ENCODE measurements around the gene ABCG1. TPM values are rescaled to one million over a fixed set of nuclear protein-coding genes. Genes with fewer than 3 reads are reported as not detected.

Gene ABCG1
- total and polyA plus RNA-seq, 4 donors: 1.6 to 9.7 (median 5.3) TPM

- Histone ChIP-seq H3K9me3 (ENCODE audit: control insufficient read depth in 4 of 4, low read length in 3 of 4) (no peaks in the 10 kb centered on the region), H3K36me3 (ENCODE audit: control insufficient read depth in 4 of 4, insufficient read depth in 3 of 4, low read depth in 1 of 4, low read length in 3 of 4) (no peaks in the 10 kb centered on the region), H3K4me1 (ENCODE audit: control insufficient read depth in 4 of 4, insufficient read depth in 4 of 4, low read length in 3 of 4) (no peaks in the 10 kb centered on the region), H3K27me3 (ENCODE audit: control insufficient read depth in 4 of 4, insufficient read depth in 4 of 4, low read length in 3 of 4) (no peaks in the 10 kb centered on the region), H3K9ac (ENCODE audit: low read depth in 1 of 2, low read length in 2 of 2) (no peak overlapping the region), H3K4me3 (ENCODE audit: low read depth in 1 of 3, low read length in 3 of 3) (no peak overlapping the region), H3K27ac (ENCODE audit: low read depth in 1 of 2, low read length in 2 of 2) (no peak overlapping the region)
- TF ChIP-seq FOXA1 (IDR thresholded peaks at IDR 0.05) (no peak), RXRA (IDR thresholded peaks at IDR 0.05) (no peak), HNF4G (IDR thresholded peaks at IDR 0.05) (no peak), SP1 (IDR thresholded peaks at IDR 0.05) (no peak), JUND (IDR thresholded peaks at IDR 0.05) (no peak), TAF1 (conservative IDR thresholded peaks at IDR 0.05) (no peak), FOXA2 (IDR thresholded peaks at IDR 0.05) (no peak), REST (IDR thresholded peaks at IDR 0.05) (no peak)
- DNase-seq (ENCODE audit: low spot score): no peak
- 84% methylated on average over 5 of the region's 5 CpGs for WGBS
These were observed 79.7 kb downstream of the ABCG1 start for GRCh38 chr21:42298657-42299056.

- no peak for DNase-seq (ENCODE audit: low spot score)
- Histone ChIP-seq H3K27me3 (ENCODE audit: control insufficient read depth in 4 of 4, insufficient read depth in 4 of 4, low read length in 3 of 4) (no peaks in the 10 kb centered on the region), H3K4me1 (ENCODE audit: control insufficient read depth in 4 of 4, insufficient read depth in 4 of 4, low read length in 3 of 4) (no peaks in the 10 kb centered on the region), H3K27ac (ENCODE audit: low read depth in 1 of 2, low read length in 2 of 2) (peak overlapping the region in 1 of 2 donors; percentile 5), H3K9me3 (ENCODE audit: control insufficient read depth in 4 of 4, low read length in 3 of 4) (no peaks in the 10 kb centered on the region), H3K36me3 (ENCODE audit: control insufficient read depth in 4 of 4, insufficient read depth in 3 of 4, low read depth in 1 of 4, low read length in 3 of 4) (no peaks in the 10 kb centered on the region), H3K4me3 (ENCODE audit: low read depth in 1 of 3, low read length in 3 of 3) (no peak overlapping the region), H3K9ac (ENCODE audit: low read depth in 1 of 2, low read length in 2 of 2) (no peak overlapping the region)
- TF ChIP-seq ZBTB33 (IDR thresholded peaks at IDR 0.05): no peak
- no peak for TF ChIP-seq HNF4A (conservative IDR thresholded peaks at IDR 0.05)
- no peak for TF ChIP-seq TAF1 (conservative IDR thresholded peaks at IDR 0.05)
- no peak for TF ChIP-seq HNF4G (IDR thresholded peaks at IDR 0.05)
- no peak for TF ChIP-seq CTCF (IDR thresholded peaks at IDR 0.05; ENCODE audit: low read depth, low read length, missing input control)
- no peak for TF ChIP-seq NR2F2 (IDR thresholded peaks at IDR 0.05)
- no peak for TF ChIP-seq GABPA (IDR thresholded peaks at IDR 0.05 in 1 of 2, conservative IDR thresholded peaks at IDR 0.05 in 1 of 2)
- TF ChIP-seq FOXA2 (IDR thresholded peaks at IDR 0.05): no peak
- TF ChIP-seq FOXA1 (IDR thresholded peaks at IDR 0.05): no peak
- TF ChIP-seq JUND (IDR thresholded peaks at IDR 0.05): no peak
- TF ChIP-seq EGR1 (IDR thresholded peaks at IDR 0.05; ENCODE audit: low read depth in 2 of 2): no peak
- TF ChIP-seq RAD21 (IDR thresholded peaks at IDR 0.05): no peak
- TF ChIP-seq YY1 (IDR thresholded peaks at IDR 0.05): no peak
- no peak for TF ChIP-seq MAX (IDR thresholded peaks at IDR 0.05)
- no peak for TF ChIP-seq REST (IDR thresholded peaks at IDR 0.05)
- TF ChIP-seq SP1 (IDR thresholded peaks at IDR 0.05): no peak
- 84% methylated on average over 20 of the region's 20 CpGs for WGBS
These were observed 80.5 kb downstream of the ABCG1 start for GRCh38 chr21:42299324-42300044.

All from liver (tissue), 9 donors.